ENCODE data around the gene GXYLT1.

DNA sequence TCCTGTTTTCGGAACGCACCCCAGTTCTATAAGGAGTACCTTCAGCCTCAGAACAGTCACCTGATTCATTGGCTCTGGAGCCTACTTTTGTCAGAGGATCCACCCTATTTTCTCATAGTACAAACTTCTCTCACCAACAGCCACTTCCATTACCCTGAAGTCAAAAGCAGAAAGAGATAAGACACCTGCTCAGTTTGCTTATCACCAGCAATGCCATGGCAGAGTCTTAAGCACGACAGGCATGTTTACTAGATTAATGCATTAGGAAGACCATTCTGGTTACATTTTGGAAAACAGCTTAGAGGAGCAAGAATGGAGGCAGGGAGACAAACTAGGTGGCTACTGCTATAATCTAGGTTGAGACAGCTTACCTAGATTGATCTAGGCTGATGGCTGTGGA, 67.7 kb downstream of the GXYLT1 start:
- TF ChIP-seq, protein P1, sequence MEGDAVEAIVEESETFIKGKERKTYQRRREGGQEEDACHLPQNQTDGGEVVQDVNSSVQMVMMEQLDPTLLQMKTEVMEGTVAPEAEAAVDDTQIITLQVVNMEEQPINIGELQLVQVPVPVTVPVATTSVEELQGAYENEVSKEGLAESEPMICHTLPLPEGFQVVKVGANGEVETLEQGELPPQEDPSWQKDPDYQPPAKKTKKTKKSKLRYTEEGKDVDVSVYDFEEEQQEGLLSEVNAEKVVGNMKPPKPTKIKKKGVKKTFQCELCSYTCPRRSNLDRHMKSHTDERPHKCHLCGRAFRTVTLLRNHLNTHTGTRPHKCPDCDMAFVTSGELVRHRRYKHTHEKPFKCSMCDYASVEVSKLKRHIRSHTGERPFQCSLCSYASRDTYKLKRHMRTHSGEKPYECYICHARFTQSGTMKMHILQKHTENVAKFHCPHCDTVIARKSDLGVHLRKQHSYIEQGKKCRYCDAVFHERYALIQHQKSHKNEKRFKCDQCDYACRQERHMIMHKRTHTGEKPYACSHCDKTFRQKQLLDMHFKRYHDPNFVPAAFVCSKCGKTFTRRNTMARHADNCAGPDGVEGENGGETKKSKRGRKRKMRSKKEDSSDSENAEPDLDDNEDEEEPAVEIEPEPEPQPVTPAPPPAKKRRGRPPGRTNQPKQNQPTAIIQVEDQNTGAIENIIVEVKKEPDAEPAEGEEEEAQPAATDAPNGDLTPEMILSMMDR (IDR thresholded peaks at IDR 0.05) = no peak
- TF ChIP-seq POLR2A (IDR thresholded peaks at IDR 0.05) = no peak

Measured in breast epithelium (tissue), 3 donors.